GM21515 (cell line): ENCODE results near the gene NDC80.
"Not testable (repeated sequence)": the region's sequence is repeated elsewhere in the genome, so short reads cannot be mapped to it uniquely, and the experiment has no call there.

ENCODE experiments used
- ATAC-seq: cut with Tn5 transposase; IDR thresholded peaks from one replicate; pipeline ENCODE4 v1.9.1; 2021; ENCODE audit not compliant: unreplicated experiment

Gene NDC80

GRCh38 chr18:2571200-2572170 is at the start of gene NDC80, which contains the start of gene METTL4:
Gene NDC80, plus strand, starts transcription at chr18:2571557. Its CDS starts 1,429 bp downstream, at chr18:2572986.
Gene METTL4, minus strand, starts transcription at chr18:2571505. Its CDS starts 4,289 bp downstream, at chr18:2567216.
- ATAC-seq = peak; percentile 70

- no peak for ATAC-seq
Measured at GRCh38 chr18:2522112-2522511, 49.2 kb upstream of the NDC80 start.

GRCh38 chr18:2524794-2525198 is 46.6 kb upstream of the NDC80 start:
- ATAC-seq = not testable (repeated sequence)

- no peak for ATAC-seq
Measured at GRCh38 chr18:2526329-2526728, 45.0 kb upstream of the NDC80 start.

GRCh38 chr18:2529154-2529553 is 42.2 kb upstream of the NDC80 start:
- ATAC-seq = no peak

GRCh38 chr18:2531751-2532150 is 39.6 kb upstream of the NDC80 start:
- ATAC-seq = no peak

- ATAC-seq = no peak
Measured at GRCh38 chr18:2532797-2533196, 38.6 kb upstream of the NDC80 start.

GRCh38 chr18:2534906-2535305 is 36.5 kb upstream of the NDC80 start:
- no peak for ATAC-seq

- ATAC-seq = no peak
Measured at GRCh38 chr18:2535419-2535910, 35.9 kb upstream of the NDC80 start.

- no peak for ATAC-seq
Measured at GRCh38 chr18:2536063-2536462, 35.3 kb upstream of the NDC80 start.

- no peak for ATAC-seq
Measured at GRCh38 chr18:2536493-2536892, 34.9 kb upstream of the NDC80 start.

- no peak for ATAC-seq
Measured at GRCh38 chr18:2537296-2537695, 34.1 kb upstream of the NDC80 start.

- ATAC-seq = no peak
Measured at GRCh38 chr18:2538236-2538635, 33.1 kb upstream of the NDC80 start.

GRCh38 chr18:2538844-2539243 is 32.5 kb upstream of the NDC80 start:
- ATAC-seq = no peak

- ATAC-seq = no peak
Measured at GRCh38 chr18:2540575-2540974, 30.8 kb upstream of the NDC80 start.

- peak; percentile 72 for ATAC-seq
Measured at GRCh38 chr18:2541925-2542563, 29.3 kb upstream of the NDC80 start.

GRCh38 chr18:2545155-2545554 is 26.2 kb upstream of the NDC80 start:
- no peak for ATAC-seq

GRCh38 chr18:2547477-2548087 is 23.8 kb upstream of the NDC80 start:
- ATAC-seq = peak; percentile 78

GRCh38 chr18:2549462-2549861 is 21.9 kb upstream of the NDC80 start:
- no peak for ATAC-seq

- ATAC-seq = no peak
Measured at GRCh38 chr18:2551425-2551824, 19.9 kb upstream of the NDC80 start.

GRCh38 chr18:2554696-2555095 is 16.7 kb upstream of the NDC80 start:
- ATAC-seq = no peak
